A673 (cell line): Measurements from ENCODE around the gene PDGFRA.

ENCODE experiments used
- CTCF ChIP-seq: fragments of 300-800, 200-600 bp; sonication (generic); conservative IDR thresholded peaks from 2 replicates; pipeline ENCODE4 v1.5.1; 2017; ENCODE audit warnings: low read depth, mild to moderate bottlenecking, antibody characterized with exemption, low read length, moderate library complexity, mixed read lengths
- EZH2 ChIP-seq: fragments of 200-600 bp; sonication (generic); IDR thresholded peaks from 2 replicates; pipeline ENCODE4 v1.6.1; 2017; ENCODE audit warnings: borderline replicate concordance, low read depth, mild to moderate bottlenecking, mixed read lengths, antibody characterized with exemption, low read length; ENCODE audit not compliant: poor library complexity, severe bottlenecking

- peak; percentile 61 for TF ChIP-seq CTCF
- no peak for TF ChIP-seq EZH2
Observed at GRCh38 chr4:54228056-54228527, 1.0 kb upstream of the PDGFRA start.
